AG04449 (cell line): Measurements from ENCODE around the gene ANKAR.

Experiments
- CTCF ChIA-PET: fragments of 350-600 bp; formaldehyde crosslinking; extraction: SDS; loops from one replicate; lab custom pipeline; 2021; ENCODE audit warnings: antibody characterized with exemption; lab: Yijun Ruan, JAX
- POLR2A ChIA-PET: fragments of 400-600, 350-600 bp; formaldehyde crosslinking; extraction: SDS; loops from one replicate; lab custom pipeline; 2020; ENCODE audit warnings: antibody characterized with exemption, inconsistent platforms; lab: Yijun Ruan, JAX
- DNase-seq: peaks from one replicate; pipeline ENCODE4 v3.0.0-alpha.2; 2010; ENCODE audit warnings: low read depth, low spot score
- H3K4me3 ChIP-seq: 2 replicates; pipeline ENCODE4 v1.5.1; 2011; ENCODE audit warnings: low read depth, mild to moderate bottlenecking, control low read depth, low read length
- CTCF ChIP-seq: IDR thresholded peaks from one replicate; pipeline ENCODE4 v1.5.1; 2011; ENCODE audit warnings: mild to moderate bottlenecking, moderate library complexity, low read length, control low read depth, inconsistent platforms; ENCODE audit not compliant: insufficient read depth; ENCODE audit errors: missing control alignments

The ANKAR gene

DNA sequence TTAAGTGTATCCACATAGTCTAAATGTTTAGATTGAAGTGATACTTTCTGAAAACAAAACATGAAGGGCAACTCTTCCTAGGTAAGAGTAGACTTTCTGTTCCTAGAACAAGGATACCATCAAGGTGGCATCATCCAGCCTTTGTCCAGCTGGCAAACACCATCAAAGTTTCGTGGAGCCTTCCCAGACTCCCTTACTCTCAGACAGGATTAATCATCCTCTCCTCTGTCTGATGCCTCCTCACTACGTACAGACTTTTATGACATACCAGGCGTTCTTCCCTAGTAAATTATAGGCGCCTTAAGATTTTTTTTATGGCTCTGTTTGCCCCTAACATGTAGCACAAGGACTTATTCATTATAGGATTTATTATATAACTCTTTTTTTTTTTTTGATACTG is 42.6 kb upstream of the ANKAR start:
- H3K4me3 ChIP-seq = no peak overlapping the region
- POLR2A ChIA-PET = no interaction called here
- no peak for TF ChIP-seq CTCF
- peak; percentile 29 for DNase-seq
- CTCF ChIA-PET = no interaction called here

DNA sequence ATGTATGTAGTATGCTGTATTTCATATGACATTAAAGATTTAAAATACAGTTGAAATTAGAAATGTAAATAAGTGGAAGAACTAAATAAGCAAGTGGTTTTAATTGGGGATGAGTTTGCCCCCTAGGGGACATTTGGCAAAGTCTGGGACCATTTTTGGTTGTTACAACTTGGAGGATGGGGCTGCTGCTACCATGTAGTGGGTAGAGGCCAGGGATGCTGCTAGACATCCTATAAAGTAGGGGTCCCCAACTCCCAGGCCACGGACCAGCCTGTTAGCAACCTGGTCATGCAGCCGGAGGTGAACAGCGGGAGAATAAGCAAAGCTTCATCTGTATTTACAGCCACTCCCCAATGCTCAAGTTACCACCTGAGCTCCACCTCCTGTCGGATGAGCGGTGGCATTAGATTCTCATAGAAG is 41.1 kb upstream of the ANKAR start:
- TF ChIP-seq CTCF = no peak
- DNase-seq = no peak
- H3K4me3 ChIP-seq = no peak overlapping the region
- ChIA-PET POLR2A (no interaction called here), CTCF (interaction anchor here (1.0 kb wide), 1 partner anchor 27 kb away, joined by 4 read pairs; no protein-coding TSS in a partner anchor)

GRCh38 chr2:189635353-189635752 is 39.1 kb upstream of the ANKAR start:
- no peak for DNase-seq
- ChIA-PET POLR2A (no interaction called here), CTCF (interaction anchor here (1.3 kb wide), 1 partner anchor 24 kb away, joined by 4 read pairs; no protein-coding TSS in a partner anchor)
- TF ChIP-seq CTCF = no peak
- H3K4me3 ChIP-seq = no peak overlapping the region

- ChIA-PET CTCF (interaction anchor here (1.7 kb wide), 1 partner anchor 23 kb away, joined by 7 read pairs; the partner anchor contains the start of gene ASNSD1), POLR2A (no interaction called here)
- no peak for TF ChIP-seq CTCF
- DNase-seq = no peak
- no peak overlapping the region for H3K4me3 ChIP-seq
Observed at GRCh38 chr2:189638301-189639006, 36.0 kb upstream of the ANKAR start.

- no peak for DNase-seq
- POLR2A ChIA-PET = no interaction called here
- CTCF ChIA-PET = no interaction called here
- no peak for TF ChIP-seq CTCF
- H3K4me3 ChIP-seq = no peak overlapping the region
Observed at GRCh38 chr2:189639007-189639609, 35.4 kb upstream of the ANKAR start.

DNA sequence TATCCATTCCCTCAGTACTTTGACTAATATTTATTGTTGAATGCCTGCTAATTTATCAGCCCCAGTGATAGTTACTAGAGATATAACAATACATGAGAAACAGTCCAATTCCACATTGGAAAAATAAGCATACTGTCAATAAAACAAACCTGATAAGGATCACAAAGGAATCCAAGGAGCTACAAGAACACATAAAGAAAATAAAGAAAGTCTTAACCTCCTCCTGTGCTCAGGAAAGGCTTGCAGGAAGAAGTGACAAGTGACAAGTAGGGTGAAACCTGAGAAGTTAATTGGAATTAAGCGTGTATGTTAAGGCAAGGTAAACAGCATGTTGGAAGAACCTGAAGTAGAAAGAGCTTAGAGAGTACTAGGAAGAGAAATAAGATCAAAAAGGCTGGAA is 33.5 kb upstream of the ANKAR start:
- TF ChIP-seq CTCF = no peak
- no peak overlapping the region for H3K4me3 ChIP-seq
- DNase-seq = no peak
- POLR2A ChIA-PET = no interaction called here
- CTCF ChIA-PET = interaction anchor here (3.2 kb wide), 1 partner anchor 19 kb away, joined by 21 read pairs; the partner anchor contains the start of gene ASNSD1
